ENCODE data around the gene PLCL1. TPM values are rescaled to one million over a fixed set of nuclear protein-coding genes. Genes with fewer than 3 reads are reported as not detected.

Gene PLCL1
- total RNA-seq, 4 donors from 2014 or later: 5.4 to 21.8 (median 10.2) TPM

DNA sequence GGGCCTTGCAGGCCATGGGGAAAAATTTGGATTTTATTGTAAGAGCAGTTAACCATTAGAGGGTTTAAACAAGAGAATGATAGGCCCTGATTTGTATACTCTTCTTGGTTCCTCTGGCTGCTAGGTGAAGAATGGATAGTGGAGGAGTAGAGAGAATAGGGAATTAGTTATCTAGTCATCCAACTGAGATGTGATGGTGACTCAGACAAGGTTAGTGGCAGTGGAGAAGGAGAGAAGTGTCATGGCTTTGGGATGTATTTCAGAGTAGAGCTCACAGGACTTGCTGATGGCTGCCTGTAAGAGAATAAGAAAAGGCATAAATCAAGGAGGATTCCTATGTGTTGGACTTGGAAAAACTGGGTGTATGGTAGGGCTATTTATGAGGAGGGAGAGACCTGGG lies 169.4 kb downstream of the PLCL1 start:
- DNase-seq (ENCODE audit: low spot score) (no peak), ATAC-seq (ENCODE audit: low FRiP score) (no peak)
- TF ChIP-seq, protein P1, sequence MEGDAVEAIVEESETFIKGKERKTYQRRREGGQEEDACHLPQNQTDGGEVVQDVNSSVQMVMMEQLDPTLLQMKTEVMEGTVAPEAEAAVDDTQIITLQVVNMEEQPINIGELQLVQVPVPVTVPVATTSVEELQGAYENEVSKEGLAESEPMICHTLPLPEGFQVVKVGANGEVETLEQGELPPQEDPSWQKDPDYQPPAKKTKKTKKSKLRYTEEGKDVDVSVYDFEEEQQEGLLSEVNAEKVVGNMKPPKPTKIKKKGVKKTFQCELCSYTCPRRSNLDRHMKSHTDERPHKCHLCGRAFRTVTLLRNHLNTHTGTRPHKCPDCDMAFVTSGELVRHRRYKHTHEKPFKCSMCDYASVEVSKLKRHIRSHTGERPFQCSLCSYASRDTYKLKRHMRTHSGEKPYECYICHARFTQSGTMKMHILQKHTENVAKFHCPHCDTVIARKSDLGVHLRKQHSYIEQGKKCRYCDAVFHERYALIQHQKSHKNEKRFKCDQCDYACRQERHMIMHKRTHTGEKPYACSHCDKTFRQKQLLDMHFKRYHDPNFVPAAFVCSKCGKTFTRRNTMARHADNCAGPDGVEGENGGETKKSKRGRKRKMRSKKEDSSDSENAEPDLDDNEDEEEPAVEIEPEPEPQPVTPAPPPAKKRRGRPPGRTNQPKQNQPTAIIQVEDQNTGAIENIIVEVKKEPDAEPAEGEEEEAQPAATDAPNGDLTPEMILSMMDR (IDR thresholded peaks at IDR 0.05): no peak

- TF ChIP-seq, protein P1 (IDR thresholded peaks at IDR 0.05): no peak
- ATAC-seq (ENCODE audit: low FRiP score) (no peak), DNase-seq (ENCODE audit: low spot score) (no peak)
Measured at GRCh38 chr2:197975931-197976519, 171.6 kb downstream of the PLCL1 start.

DNA sequence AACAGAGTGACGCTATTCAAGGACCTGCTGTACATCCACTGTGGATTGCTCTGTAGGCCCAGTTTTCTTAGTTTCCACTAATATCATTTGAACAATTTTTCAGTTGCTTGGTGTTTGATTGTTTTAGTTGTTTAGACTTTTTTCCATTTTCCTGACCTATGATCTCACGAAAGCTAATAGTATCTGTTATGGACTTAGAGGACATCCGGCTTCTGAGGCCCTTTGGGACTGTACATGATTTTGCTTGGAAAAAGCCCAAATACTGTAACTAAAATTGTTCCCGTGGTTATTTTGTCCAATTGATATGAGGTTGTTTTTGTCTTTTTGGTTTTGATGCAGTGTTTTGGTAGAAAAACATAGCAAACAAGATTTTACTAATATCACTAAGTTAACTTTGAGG lies 174.6 kb downstream of the PLCL1 start:
- ATAC-seq (ENCODE audit: low FRiP score) (no peak), DNase-seq (ENCODE audit: low spot score) (no peak)
- TF ChIP-seq, protein P1 (IDR thresholded peaks at IDR 0.05): no peak

DNA sequence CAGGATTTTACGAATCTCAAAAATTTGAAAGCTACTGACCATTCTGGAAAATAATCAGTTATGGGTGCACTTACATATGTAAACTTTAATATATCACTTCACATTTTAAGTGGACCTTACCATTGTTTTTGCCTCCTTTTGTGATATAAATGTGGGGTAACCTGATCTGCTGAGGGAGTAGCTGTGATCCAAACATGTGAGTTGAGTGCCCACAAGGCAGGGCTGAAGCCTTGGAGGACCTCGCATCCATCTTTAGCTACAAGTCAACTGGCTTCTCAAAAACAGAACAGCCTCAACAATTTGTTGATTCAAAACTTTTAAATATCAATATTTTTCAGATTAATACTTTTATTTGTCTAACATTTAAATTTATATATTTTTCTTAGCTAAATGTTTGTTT lies 178.2 kb downstream of the PLCL1 start:
- ATAC-seq (ENCODE audit: low FRiP score) (no peak), DNase-seq (ENCODE audit: low spot score) (no peak)
- TF ChIP-seq, protein P1 (IDR thresholded peaks at IDR 0.05): no peak

DNA sequence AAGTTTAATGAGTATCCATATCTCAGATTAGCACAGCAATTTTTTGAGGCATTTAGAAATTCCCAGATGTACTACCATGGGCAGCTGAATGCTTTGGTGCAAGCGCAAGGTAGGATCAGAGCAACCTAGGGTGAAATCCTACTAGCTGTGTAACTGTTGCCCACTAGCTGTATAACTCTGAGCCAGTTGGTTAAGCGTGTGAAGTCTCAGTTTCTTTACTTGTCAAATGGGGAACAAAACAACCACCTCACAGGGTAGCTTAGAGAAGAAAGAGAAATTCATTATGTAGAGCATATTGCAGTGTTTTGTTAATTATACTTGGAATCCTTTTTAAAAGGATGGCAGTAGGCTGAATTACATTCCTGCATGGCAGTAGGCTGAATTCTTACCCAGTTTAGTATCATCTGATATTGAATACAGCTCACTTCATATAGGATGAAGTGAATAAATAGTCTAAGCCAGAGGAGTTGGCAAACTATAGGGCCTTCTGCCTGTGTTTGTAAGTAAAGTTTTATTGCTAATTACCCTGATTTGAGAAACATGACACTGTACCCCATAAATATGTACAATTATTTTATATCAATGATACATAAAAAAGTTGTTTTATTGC lies 180.7 kb downstream of the PLCL1 start:
- TF ChIP-seq, protein P1 (IDR thresholded peaks at IDR 0.05): no peak
- DNase-seq (ENCODE audit: low spot score): no peak

DNA sequence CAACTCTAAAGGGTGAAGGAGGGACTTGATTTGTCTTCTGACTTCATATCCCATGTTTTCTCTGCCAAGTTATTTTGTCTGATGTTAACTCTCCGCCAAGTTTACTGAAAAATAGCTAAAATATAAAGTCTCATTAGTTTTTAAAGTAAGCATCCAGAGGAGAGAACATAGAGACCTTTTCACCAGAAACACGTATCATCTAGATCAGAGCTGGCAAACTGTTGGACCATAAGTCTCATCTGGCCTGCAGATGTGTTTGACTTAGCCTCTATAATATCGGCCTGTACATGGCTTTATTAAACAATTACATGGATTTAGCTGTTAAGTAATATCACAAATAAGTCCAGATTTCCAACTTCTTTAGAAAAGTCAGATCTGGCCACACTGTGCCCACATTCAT lies 182.6 kb downstream of the PLCL1 start:
- TF ChIP-seq, protein P1 (IDR thresholded peaks at IDR 0.05): no peak
- DNase-seq (ENCODE audit: low spot score) (no peak), ATAC-seq (ENCODE audit: low FRiP score) (no peak)

More for the DNA sequence above, 180.7 kb downstream of the PLCL1 start:
- no peak for ATAC-seq (ENCODE audit: low FRiP score)

DNA sequence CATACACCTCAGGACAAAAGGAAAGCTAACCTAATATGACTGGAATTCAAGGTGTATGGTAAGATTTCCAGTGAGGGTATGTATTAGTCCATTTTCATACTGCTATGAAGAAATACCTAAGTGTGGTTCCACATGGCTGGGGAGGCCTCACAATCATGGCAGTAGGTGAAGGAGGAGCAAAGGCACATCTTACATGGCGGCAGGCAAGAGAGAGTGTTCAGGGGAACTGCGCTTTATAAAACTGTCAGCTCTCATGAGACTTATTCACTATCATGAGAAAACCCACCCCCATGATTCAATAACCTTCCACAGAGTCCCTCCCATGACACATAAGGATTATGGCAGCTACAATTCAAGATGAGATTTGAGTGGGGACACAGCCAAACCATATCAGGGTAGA lies 186.0 kb downstream of the PLCL1 start:
- no peak for ATAC-seq (ENCODE audit: low FRiP score)

More for the DNA sequence above, 186.0 kb downstream of the PLCL1 start:
- TF ChIP-seq, protein P1 (IDR thresholded peaks at IDR 0.05): no peak
- DNase-seq (ENCODE audit: low spot score): no peak
